HFFc6 (cell line): ENCODE measurements around the gene NCAM1. TPM values are rescaled to one million over a fixed set of nuclear protein-coding genes. Genes with fewer than 3 reads are reported as not detected.

ENCODE experiments used
- DNase-seq: peaks from one replicate; pipeline ENCODE4 v3.0.0-alpha.2; 2018
- H3K27ac Mint-ChIP-seq: 2 replicates; pipeline ENCODE4 v1.8.0; 2020; ENCODE audit warnings: mild to moderate bottlenecking, mixed read lengths
- H3K27me3 Mint-ChIP-seq: 2 replicates; pipeline ENCODE4 v1.8.0; 2021; ENCODE audit warnings: mild to moderate bottlenecking, moderate library complexity, mixed read lengths; ENCODE audit not compliant: insufficient read depth
- H3K36me3 Mint-ChIP-seq: 2 replicates; pipeline ENCODE4 v1.8.0; 2021; ENCODE audit warnings: low read depth, mixed read lengths
- H3K4me1 Mint-ChIP-seq: 2 replicates; pipeline ENCODE4 v1.8.0; 2020; ENCODE audit warnings: low read depth, mixed read lengths
- H3K4me3 Mint-ChIP-seq: 2 replicates; pipeline ENCODE4 v1.8.0; 2020; ENCODE audit warnings: mild to moderate bottlenecking, moderate library complexity, mixed read lengths
- H3K9me3 Mint-ChIP-seq: 2 replicates; pipeline ENCODE4 v1.8.0; 2020; ENCODE audit warnings: mild to moderate bottlenecking, mixed read lengths
- total RNA-seq, 6 experiments: library from RNA; stranded (reverse); fragmentation: NEBNext Ultra II Directional; extraction: Animal tissue kit (Norgen Biotek cat#: 25700); gene quantifications; 2 replicates in 1 of 6; 3 replicates in 5 of 6; pipeline ENCODE4 v1.2.3, GENCODE V29; 2021
- TF ChIP-seq, protein P1 (sequence below): fragments of 200-600 bp; sonication (generic); IDR thresholded peaks from 2 replicates; pipeline ENCODE4 v1.5.0; 2021; ENCODE audit warnings: antibody characterized with exemption, mild to moderate bottlenecking

NCAM1 gene
- total RNA-seq, 6 experiments from 2014 or later: 0.20 TPM; not detected in 5

DNA sequence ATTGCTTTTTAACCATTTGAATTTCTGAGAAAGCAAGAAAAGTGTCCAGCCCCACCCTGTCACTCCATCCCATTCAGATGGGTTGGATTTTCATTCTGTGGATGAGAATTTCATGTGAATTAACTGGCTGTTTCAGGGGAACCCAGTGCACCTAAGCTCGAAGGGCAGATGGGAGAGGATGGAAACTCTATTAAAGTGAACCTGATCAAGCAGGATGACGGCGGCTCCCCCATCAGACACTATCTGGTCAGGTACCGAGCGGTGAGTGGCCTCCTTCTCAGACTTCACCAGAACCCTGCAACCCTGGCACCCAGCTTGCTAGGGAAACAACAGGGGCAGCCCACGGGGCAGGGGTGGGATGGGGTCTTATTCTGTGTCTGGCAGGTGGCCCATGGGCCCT, 294.5 kb downstream of the NCAM1 start:
- Mint-ChIP-seq H3K27ac (no peak overlapping the region), H3K36me3 (no peaks in the 10 kb centered on the region), H3K4me1 (no peaks in the 10 kb centered on the region), H3K4me3 (no peak overlapping the region), H3K9me3 (peaks cover 5% of the 10 kb centered on the region), H3K27me3 (no peaks in the 10 kb centered on the region)
- no peak for DNase-seq
- TF ChIP-seq, protein P1, sequence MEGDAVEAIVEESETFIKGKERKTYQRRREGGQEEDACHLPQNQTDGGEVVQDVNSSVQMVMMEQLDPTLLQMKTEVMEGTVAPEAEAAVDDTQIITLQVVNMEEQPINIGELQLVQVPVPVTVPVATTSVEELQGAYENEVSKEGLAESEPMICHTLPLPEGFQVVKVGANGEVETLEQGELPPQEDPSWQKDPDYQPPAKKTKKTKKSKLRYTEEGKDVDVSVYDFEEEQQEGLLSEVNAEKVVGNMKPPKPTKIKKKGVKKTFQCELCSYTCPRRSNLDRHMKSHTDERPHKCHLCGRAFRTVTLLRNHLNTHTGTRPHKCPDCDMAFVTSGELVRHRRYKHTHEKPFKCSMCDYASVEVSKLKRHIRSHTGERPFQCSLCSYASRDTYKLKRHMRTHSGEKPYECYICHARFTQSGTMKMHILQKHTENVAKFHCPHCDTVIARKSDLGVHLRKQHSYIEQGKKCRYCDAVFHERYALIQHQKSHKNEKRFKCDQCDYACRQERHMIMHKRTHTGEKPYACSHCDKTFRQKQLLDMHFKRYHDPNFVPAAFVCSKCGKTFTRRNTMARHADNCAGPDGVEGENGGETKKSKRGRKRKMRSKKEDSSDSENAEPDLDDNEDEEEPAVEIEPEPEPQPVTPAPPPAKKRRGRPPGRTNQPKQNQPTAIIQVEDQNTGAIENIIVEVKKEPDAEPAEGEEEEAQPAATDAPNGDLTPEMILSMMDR: no peak

DNA sequence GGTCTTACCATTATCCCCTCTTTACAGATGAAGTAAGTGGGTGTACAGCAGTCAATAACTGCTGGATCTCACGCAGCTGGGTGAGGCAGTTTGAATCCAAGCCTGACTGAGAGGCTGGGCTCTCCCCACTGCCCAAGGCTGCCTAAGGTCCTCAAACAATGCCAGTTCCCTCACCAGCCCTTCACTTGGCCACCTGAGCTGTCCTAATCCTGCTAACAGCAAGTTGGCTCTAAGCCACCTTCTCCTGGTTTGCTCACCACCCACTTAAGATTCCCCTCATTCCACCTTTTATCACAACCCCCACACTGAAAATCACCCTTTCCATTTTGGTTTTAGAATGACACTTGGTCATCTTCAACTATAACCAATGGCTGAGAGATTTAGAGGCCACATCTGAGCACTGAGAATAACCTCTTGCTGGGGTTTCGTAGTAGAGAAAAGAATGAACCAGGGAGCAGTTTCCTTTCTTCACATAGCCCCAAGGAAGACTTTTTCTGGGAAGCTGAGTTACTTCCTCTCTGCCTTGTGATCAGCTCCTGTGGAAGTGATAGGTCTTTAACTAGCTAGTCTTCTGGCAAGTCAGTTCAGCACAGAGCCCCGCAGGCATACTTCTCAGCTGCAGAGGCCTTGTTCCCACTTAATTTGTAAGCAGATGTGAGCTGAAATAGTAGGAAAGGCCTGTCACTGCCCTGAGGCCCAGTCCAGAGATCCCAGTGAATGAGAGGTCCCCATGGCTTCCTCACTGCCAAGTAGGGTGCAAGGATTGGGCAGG, 295.4 kb downstream of the NCAM1 start:
- Mint-ChIP-seq H3K27ac (no peak overlapping the region), H3K36me3 (no peaks in the 10 kb centered on the region), H3K9me3 (peaks cover 5% of the 10 kb centered on the region), H3K4me3 (no peak overlapping the region), H3K27me3 (no peaks in the 10 kb centered on the region), H3K4me1 (no peaks in the 10 kb centered on the region)
- TF ChIP-seq, protein P1: no peak
- DNase-seq: no peak

DNA sequence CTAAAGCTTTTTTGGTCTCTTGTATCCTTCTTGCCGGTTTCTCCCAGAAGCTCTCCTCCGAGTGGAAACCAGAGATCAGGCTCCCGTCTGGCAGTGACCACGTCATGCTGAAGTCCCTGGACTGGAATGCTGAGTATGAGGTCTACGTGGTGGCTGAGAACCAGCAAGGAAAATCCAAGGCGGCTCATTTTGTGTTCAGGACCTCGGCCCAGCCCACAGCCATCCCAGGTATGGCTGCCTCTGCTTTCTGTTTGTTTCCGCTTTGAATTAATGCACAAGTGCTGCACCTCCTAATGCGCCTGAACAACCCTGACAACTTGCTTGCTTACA, 298.8 kb downstream of the NCAM1 start:
- H3K36me3 Mint-ChIP-seq: no peaks in the 10 kb centered on the region

DNA sequence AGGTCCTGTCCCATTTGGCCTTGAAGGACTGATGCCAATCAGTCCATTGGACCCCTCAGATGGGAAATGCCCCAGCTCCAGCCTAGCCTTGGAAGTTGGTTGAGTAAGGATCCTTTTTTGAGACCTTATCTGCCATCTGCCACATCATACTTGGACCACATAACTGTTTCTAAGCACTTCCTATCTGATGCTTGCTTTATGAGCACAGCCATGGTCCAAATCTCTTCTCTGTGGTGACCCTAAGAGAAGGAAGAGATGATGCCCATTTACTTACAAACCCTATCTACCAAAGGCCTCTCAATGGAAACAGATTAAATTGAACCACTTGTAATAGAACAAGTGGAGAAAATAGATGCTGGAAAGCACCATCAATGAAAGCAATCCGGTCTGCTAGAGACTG, 299.3 kb downstream of the NCAM1 start:
- TF ChIP-seq, protein P1: no peak
- Mint-ChIP-seq H3K27me3 (no peaks in the 10 kb centered on the region; the same call in none of the 2 replicates), H3K9me3 (peaks cover 5% of the 10 kb centered on the region; the same call in 1 of the 2 replicates), H3K36me3 (no peaks in the 10 kb centered on the region), H3K4me1 (no peaks in the 10 kb centered on the region; the same call in 1 of the 2 replicates), H3K4me3 (no peak overlapping the region), H3K27ac (no peak overlapping the region)
- no peak for DNase-seq

More for the DNA sequence above, 298.8 kb downstream of the NCAM1 start:
- Mint-ChIP-seq H3K4me1 (no peaks in the 10 kb centered on the region; the same call in 1 of the 2 replicates), H3K27ac (no peak overlapping the region), H3K27me3 (no peaks in the 10 kb centered on the region; the same call in none of the 2 replicates), H3K9me3 (peaks cover 5% of the 10 kb centered on the region; the same call in 1 of the 2 replicates), H3K4me3 (no peak overlapping the region)
- DNase-seq: no peak
- TF ChIP-seq, protein P1: no peak

DNA sequence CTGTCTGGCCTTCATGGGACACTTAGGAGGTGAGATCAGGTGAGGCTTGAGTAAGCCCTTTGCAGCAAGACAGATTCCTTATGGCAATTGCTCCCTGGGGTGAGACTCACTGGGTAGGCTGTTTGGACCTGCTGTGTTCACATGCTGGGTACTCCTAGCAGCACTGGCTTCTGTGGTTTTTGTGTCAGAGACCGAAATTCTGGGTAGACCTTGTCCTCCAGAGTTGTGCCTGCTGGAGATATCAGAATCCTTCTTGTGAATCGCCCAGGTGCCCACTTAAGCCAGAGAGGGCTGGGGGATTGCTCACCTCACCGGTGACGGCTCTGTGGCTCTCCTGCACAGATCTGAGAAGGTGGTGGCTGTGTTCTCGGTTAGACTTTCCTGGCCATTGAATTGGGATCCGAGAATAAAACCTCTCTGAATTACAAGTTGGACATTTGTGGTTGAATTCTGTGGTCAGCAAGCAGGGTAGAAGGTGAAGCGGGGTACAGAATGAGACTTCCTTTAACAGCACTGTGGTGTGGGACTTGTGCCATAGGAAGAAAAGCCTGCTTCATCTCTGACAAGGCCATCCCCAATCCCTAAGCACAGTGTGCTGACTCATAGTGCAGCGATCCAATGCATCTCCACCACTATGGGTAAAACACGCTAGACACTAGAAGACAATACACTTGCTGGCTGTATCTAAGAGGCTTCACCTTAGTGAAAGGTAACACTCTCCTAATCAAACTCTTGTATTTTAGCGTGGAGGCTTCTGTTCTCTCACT, 300.7 kb downstream of the NCAM1 start:
- Mint-ChIP-seq H3K27me3 (no peaks in the 10 kb centered on the region; the same call in none of the 2 replicates), H3K27ac (no peak overlapping the region), H3K9me3 (peaks cover 5% of the 10 kb centered on the region; the same call in 1 of the 2 replicates), H3K4me1 (no peaks in the 10 kb centered on the region; the same call in 1 of the 2 replicates), H3K36me3 (no peaks in the 10 kb centered on the region), H3K4me3 (no peak overlapping the region)
- TF ChIP-seq, protein P1: no peak
- DNase-seq: peak; percentile 30
